Mammary epithelial cell (primary cell): ENCODE measurements around the gene BPGM.

ENCODE experiments used
- CTCF ChIP-seq, 2 donors: IDR thresholded peaks in 1 of 2; conservative IDR thresholded peaks in 1 of 2; 2 replicates each; pipeline ENCODE4 v1.5.1; 2011 to 2012; ENCODE audit warnings: inconsistent platforms in 2 of 2, low read length in 2 of 2, mild to moderate bottlenecking in 2 of 2, control low read depth in 1 of 2, low read depth in 1 of 2; ENCODE audit not compliant: insufficient read depth in 1 of 2; ENCODE audit errors: extremely low read depth in 1 of 2
- EZH2 ChIP-seq: IDR thresholded peaks from 2 replicates; pipeline ENCODE4 v1.6.1; 2012; ENCODE audit warnings: low read length, inconsistent platforms, borderline replicate concordance

GRCh38 chr7:134712196-134712595 lies 65.5 kb downstream of the BPGM start:
- TF ChIP-seq CTCF (conservative IDR thresholded peaks at IDR 0.05 in 1 of 2, IDR thresholded peaks at IDR 0.05 in 1 of 2; ENCODE audit: extremely low read depth in 1 of 2, insufficient read depth in 1 of 2, low read depth in 1 of 2, low read length in 2 of 2) (no peak), EZH2 (no peak)
